Kidney (tissue), 14 donors: ENCODE data around the gene PIP4K2A. TPM values are rescaled to one million over a fixed set of nuclear protein-coding genes. Genes with fewer than 3 reads are reported as not detected.

Source experiments
- DNase-seq, 5 donors: peaks; one replicate each; pipeline ENCODE4 v3.0.0-alpha.2; 2013 to 2020
- FAIRE-seq: peaks from 2 replicates; lab custom pipeline; 2012; peaks lifted over from hg19 to GRCh38; lab: Jason Lieb, UNC
- H3K27ac ChIP-seq, 2 donors: one replicate each; pipeline ENCODE4 v1.7.0; 2013; ENCODE audit warnings: low read depth in 2 of 2, low read length in 2 of 2, inconsistent platforms in 1 of 2
- H3K27me3 ChIP-seq: one replicate; pipeline ENCODE4 v1.7.1; 2013; ENCODE audit warnings: low read length, inconsistent platforms; ENCODE audit not compliant: control insufficient read depth, insufficient read depth
- H3K36me3 ChIP-seq, 3 donors: one replicate each; pipeline versions ENCODE4 v1.7.0 to v1.7.1; 2013; ENCODE audit warnings: low read length in 3 of 3, control low read depth in 1 of 3, inconsistent platforms in 1 of 3; ENCODE audit not compliant: insufficient read depth in 3 of 3, control insufficient read depth in 2 of 3
- H3K4me1 ChIP-seq, 3 donors: one replicate each; pipeline versions ENCODE4 v1.7.0 to v1.7.1; 2013; ENCODE audit warnings: low read length in 3 of 3, inconsistent platforms in 1 of 3, low read depth in 1 of 3; ENCODE audit not compliant: control insufficient read depth in 2 of 3, insufficient read depth in 2 of 3
- H3K4me3 ChIP-seq, 3 donors: one replicate each; pipeline versions ENCODE4 v1.7.0 to v1.8.1; 2013; ENCODE audit warnings: low read length in 3 of 3, control low read depth in 1 of 3, inconsistent platforms in 1 of 3
- H3K9ac ChIP-seq, 3 donors: one replicate each; pipeline versions ENCODE4 v1.7.0 to v1.7.1; 2013; ENCODE audit warnings: low read length in 3 of 3, control low read depth in 1 of 3, inconsistent platforms in 1 of 3
- H3K9me3 ChIP-seq, 3 donors: one replicate each; pipeline versions ENCODE4 v1.7.0 to v1.7.1; 2013; ENCODE audit warnings: low read length in 3 of 3, control low read depth in 1 of 3, inconsistent platforms in 1 of 3; ENCODE audit not compliant: control insufficient read depth in 2 of 3, insufficient read depth in 1 of 3
- intact Hi-C: fragments of 100-400 bp; cut with DNase I; formaldehyde crosslinking; loops from one replicate; pipeline ENCODE4 v1.11.1; 2022
- polyA plus RNA-seq: library from polyadenylated mRNA; stranded (reverse); fragments of 350-450 nt; fragmentation: Illumina TruSeq; extraction: RNeasy Lipid Tissue Mini Kit (QIAGEN cat#74804); gene quantifications from one replicate; pipeline ENCODE4 v1.2.3, GENCODE V29; 2014; ENCODE audit warnings: low read depth, low replicate concordance; ENCODE audit not compliant: insufficient read depth
- total RNA-seq: library from RNA; stranded (reverse); fragmentation: NEBNext Ultra II Directional; extraction: Animal tissue kit (Norgen Biotek cat#: 25700); gene quantifications from one replicate; pipeline ENCODE4 v1.2.1, GENCODE V29; 2021
- TF ChIP-seq, protein P1 (sequence below): IDR thresholded peaks from 3 replicates; pipeline ENCODE4 v1.5.1; 2012; ENCODE audit warnings: mild to moderate bottlenecking, moderate library complexity, borderline replicate concordance; ENCODE audit not compliant: insufficient read depth; ENCODE audit errors: extremely low read depth
- donor health status: control.
- donor health status: control.
- donor health status: control.
- donor health status: control.
- donor health status: control.
- donor health status: DM: yes; HTN: yes; CAD: no.
- donor health status: Normal renal cell carcinoma (clear cell type).

Gene PIP4K2A
- total and polyA plus RNA-seq, 2 donors from 2014 or later = 12.2 to 54.6 TPM

DNA sequence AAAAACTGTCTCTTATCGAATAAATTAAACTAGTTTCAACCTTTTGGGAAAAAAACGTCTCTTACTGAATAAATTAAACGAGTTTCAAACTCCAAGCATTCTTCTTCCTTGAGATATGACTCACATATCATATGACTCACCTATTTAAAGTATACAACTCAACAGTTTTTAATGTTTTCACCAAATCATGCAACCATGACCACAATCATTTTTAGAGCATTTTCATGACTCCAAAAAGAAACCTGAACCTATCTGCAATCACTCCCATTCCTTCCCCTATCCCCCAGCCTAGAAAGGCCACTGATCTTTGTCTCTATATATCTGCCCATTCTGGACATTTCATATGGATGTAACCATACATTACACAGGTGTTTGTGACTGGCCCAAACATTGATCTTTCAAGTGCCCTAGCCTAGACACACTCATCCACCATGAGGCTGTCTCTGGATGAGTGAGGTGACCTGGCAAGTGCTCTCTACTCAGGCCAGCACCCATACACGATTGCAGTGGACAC is 115.3 kb downstream of the PIP4K2A start:
- FAIRE-seq (peak; percentile 78), DNase-seq (no peak)
- TF ChIP-seq, protein P1, sequence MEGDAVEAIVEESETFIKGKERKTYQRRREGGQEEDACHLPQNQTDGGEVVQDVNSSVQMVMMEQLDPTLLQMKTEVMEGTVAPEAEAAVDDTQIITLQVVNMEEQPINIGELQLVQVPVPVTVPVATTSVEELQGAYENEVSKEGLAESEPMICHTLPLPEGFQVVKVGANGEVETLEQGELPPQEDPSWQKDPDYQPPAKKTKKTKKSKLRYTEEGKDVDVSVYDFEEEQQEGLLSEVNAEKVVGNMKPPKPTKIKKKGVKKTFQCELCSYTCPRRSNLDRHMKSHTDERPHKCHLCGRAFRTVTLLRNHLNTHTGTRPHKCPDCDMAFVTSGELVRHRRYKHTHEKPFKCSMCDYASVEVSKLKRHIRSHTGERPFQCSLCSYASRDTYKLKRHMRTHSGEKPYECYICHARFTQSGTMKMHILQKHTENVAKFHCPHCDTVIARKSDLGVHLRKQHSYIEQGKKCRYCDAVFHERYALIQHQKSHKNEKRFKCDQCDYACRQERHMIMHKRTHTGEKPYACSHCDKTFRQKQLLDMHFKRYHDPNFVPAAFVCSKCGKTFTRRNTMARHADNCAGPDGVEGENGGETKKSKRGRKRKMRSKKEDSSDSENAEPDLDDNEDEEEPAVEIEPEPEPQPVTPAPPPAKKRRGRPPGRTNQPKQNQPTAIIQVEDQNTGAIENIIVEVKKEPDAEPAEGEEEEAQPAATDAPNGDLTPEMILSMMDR = no peak
- no peaks in the 10 kb centered on the region for H3K27me3 ChIP-seq
- peak overlapping the region in 1 of 2 donors; percentile 63 for H3K27ac ChIP-seq
- intact Hi-C loops = loop anchor here (10.0 kb wide), 1 partner anchor 106 kb away; no protein-coding TSS in a partner anchor
- no peak overlapping the region for H3K9ac ChIP-seq
- H3K36me3 ChIP-seq = no peaks in the 10 kb centered on the region
- no peaks in the 10 kb centered on the region for H3K9me3 ChIP-seq
- peaks cover 0 to 20% (median 10%) of the 10 kb centered on the region in 3 donors for H3K4me1 ChIP-seq
- H3K4me3 ChIP-seq = no peak overlapping the region

DNA sequence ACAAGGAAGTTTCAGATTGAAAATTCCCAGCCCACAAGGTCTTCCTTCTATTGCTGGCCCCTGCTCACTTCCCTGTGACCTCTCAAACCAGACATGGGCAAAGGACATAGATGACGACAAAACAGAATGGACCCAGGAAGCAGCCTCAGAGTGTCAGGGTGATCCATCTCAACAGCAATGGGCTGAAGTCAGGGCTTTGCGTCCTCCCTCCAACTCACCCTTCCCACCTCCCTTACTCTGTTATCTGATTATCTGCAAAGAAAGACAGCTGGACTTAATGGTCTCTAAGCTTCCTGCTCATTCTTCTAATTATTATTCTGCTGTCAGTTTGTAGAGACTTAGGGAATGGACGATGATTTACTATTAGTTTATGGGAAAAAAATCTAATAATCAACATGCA is 115.9 kb downstream of the PIP4K2A start:
- H3K27ac ChIP-seq = peak overlapping the region in 1 of 2 donors; percentile 50
- H3K36me3 ChIP-seq = no peaks in the 10 kb centered on the region

DNA sequence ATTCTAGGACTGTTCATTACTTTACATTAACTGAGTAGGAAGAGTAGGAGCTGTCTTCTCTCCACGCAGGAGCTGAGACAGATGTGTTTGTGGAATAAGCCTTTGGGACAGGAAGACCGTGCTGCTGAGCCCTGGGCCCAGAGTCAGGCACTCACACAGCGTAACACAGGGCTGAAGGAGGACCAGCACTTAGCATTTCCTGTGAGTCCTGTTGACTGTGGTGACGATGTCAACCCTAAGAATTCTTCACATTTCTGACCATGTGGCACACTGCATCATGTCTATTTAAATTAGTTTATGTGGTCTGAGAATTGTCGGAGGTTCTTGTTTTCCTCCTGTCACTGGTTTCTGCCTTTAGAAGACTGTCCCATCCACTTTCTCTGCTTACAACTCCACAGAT is 117.2 kb downstream of the PIP4K2A start:
- intact Hi-C loops = loop anchor here (10.0 kb wide), 1 partner anchor 108 kb away; no protein-coding TSS in a partner anchor
- Histone ChIP-seq H3K9me3 (no peaks in the 10 kb centered on the region), H3K4me1 (peaks cover 0 to 23% (median 10%) of the 10 kb centered on the region in 3 donors), H3K9ac (no peak overlapping the region), H3K27ac (peak overlapping the region; percentile 19 to 20), H3K36me3 (no peaks in the 10 kb centered on the region), H3K27me3 (no peaks in the 10 kb centered on the region), H3K4me3 (no peak overlapping the region)
- TF ChIP-seq, protein P1 = no peak
- FAIRE-seq (no peak), DNase-seq (peak in 1 of 5 donors; percentile 54)

More for the DNA sequence above, 115.9 kb downstream of the PIP4K2A start:
- TF ChIP-seq, protein P1 = no peak
- FAIRE-seq (no peak), DNase-seq (peak in 1 of 5 donors; percentile 52)
- peaks cover 0 to 20% (median 10%) of the 10 kb centered on the region in 3 donors for H3K4me1 ChIP-seq
- H3K9ac ChIP-seq = no peak overlapping the region
- intact Hi-C loops = loop anchor here (10.0 kb wide), 1 partner anchor 106 kb away; no protein-coding TSS in a partner anchor
- H3K27me3 ChIP-seq = no peaks in the 10 kb centered on the region
- H3K9me3 ChIP-seq = no peaks in the 10 kb centered on the region
- no peak overlapping the region for H3K4me3 ChIP-seq
